Measurements from ENCODE around the gene POMGNT2. TPM values are rescaled to one million over a fixed set of nuclear protein-coding genes. Genes with fewer than 3 reads are reported as not detected.

Gene POMGNT2
- polyA plus RNA-seq, 1 of the 3 experiments (the other 2 are of a cell fraction): 20.6 TPM

DNA sequence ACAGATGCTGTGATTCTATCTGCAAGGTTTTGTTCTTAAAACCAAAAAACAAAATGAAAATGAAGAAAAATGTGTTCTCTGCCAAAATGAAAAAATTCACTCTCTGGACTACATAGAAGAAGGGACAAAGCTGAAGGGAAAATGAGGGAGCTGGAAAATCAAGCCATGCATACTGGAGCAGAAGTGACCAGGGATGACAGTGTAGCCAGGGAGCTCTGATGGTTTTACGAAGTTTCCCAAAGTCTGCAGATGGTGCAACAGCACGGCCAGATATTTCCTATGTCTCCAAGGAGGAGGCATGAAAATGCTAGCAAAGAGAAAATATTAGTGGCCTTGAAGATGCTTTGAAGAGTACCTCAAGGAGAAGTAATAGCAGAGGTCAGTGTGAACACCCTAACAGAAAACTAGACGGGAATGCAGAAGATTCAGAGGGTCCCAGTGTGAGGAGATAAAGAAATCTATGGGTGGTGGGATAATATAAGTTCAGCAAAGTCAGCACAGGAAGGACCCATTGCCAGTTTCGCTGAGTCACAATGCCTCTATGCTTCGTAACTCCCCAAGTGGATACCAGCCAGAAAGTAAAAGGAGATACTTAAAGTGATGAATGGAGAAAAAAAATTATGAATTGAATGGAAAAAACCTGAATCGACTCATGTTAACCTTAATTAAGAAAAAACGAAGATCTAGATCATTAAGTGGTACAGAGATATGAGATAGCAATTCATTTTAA, 39.0 kb upstream of the POMGNT2 start:
- no peaks in the 10 kb centered on the region for H3K9me3 ChIP-seq
- ChIA-PET CTCF (interaction anchor here (1.8 kb wide), 1 partner anchor 16 kb away, joined by 3 read pairs; no protein-coding TSS in a partner anchor), POLR2A (no interaction called here)
- H3K9me2 ChIP-seq: 0 out of 2 replicates have a peak, but pooled peaks cover 3% of the 10 kb centered on the region
- H3K27me3 ChIP-seq (ENCODE audit: insufficient read depth): no peaks in the 10 kb centered on the region
- 0 out of 2 replicates have a peak overlapping the region, but pooled peaks have one; percentile 10 for H3K4me2 ChIP-seq
- H3K79me2 ChIP-seq (ENCODE audit: insufficient read depth): no peaks in the 10 kb centered on the region
- H3K9ac ChIP-seq: no peak overlapping the region
- 24% methylated on average over 7 of the region's 7 CpGs for WGBS (ENCODE audit: low lambda C conversion rate)
- no peaks in the 10 kb centered on the region for H4K20me1 ChIP-seq (ENCODE audit: insufficient read depth)
- no peak overlapping the region for H3K4me3 ChIP-seq (ENCODE audit: low read depth in 2 of 2, low read length in 1 of 2)
- H3K36me3 ChIP-seq (replicated peaks in 1 of 2; ENCODE audit: control insufficient read depth in 1 of 2, insufficient read depth in 2 of 2, low read length in 1 of 2): no peaks in the 10 kb centered on the region
- H2AFZ ChIP-seq (ENCODE audit: low read depth): no peak overlapping the region
- no peaks in the 10 kb centered on the region for H3F3A ChIP-seq (replicated peaks; ENCODE audit: insufficient read depth)
- no peak overlapping the region for H3K27ac ChIP-seq (ENCODE audit: low read depth in 2 of 2, low read length in 1 of 2)
- no peaks in the 10 kb centered on the region for H3K4me1 ChIP-seq (ENCODE audit: control insufficient read depth in 1 of 2, insufficient read depth in 2 of 2, low read depth in 1 of 2, low read length in 1 of 2)
- DNase-seq: no peak
- TF ChIP-seq FOXJ3 (CRISPR knock-in tag; IDR thresholded peaks at IDR 0.05): no peak
- no peak for TF ChIP-seq POLR2AphosphoS5 (IDR thresholded peaks at IDR 0.05; ENCODE audit: low read depth, low read length)
- TF ChIP-seq GATA2 (CRISPR knock-in tag; IDR thresholded peaks at IDR 0.05): no peak
- TF ChIP-seq, protein P1, sequence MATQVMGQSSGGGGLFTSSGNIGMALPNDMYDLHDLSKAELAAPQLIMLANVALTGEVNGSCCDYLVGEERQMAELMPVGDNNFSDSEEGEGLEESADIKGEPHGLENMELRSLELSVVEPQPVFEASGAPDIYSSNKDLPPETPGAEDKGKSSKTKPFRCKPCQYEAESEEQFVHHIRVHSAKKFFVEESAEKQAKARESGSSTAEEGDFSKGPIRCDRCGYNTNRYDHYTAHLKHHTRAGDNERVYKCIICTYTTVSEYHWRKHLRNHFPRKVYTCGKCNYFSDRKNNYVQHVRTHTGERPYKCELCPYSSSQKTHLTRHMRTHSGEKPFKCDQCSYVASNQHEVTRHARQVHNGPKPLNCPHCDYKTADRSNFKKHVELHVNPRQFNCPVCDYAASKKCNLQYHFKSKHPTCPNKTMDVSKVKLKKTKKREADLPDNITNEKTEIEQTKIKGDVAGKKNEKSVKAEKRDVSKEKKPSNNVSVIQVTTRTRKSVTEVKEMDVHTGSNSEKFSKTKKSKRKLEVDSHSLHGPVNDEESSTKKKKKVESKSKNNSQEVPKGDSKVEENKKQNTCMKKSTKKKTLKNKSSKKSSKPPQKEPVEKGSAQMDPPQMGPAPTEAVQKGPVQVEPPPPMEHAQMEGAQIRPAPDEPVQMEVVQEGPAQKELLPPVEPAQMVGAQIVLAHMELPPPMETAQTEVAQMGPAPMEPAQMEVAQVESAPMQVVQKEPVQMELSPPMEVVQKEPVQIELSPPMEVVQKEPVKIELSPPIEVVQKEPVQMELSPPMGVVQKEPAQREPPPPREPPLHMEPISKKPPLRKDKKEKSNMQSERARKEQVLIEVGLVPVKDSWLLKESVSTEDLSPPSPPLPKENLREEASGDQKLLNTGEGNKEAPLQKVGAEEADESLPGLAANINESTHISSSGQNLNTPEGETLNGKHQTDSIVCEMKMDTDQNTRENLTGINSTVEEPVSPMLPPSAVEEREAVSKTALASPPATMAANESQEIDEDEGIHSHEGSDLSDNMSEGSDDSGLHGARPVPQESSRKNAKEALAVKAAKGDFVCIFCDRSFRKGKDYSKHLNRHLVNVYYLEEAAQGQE (IDR thresholded peaks at IDR 0.05; ENCODE audit: low read depth, low read length): no peak
- TF ChIP-seq FOSL2 (IDR thresholded peaks at IDR 0.05; ENCODE audit: borderline replicate concordance, low read depth): no peak
- no peak for TF ChIP-seq TAF1 (IDR thresholded peaks at IDR 0.05; ENCODE audit: borderline replicate concordance, low read depth, low read length)
- TF ChIP-seq IRF3 (IDR thresholded peaks at IDR 0.05; ENCODE audit: low read depth, low read length): no peak
- no peak for TF ChIP-seq TCF12 (IDR thresholded peaks at IDR 0.05)
- no peak for TF ChIP-seq SIN3A (IDR thresholded peaks at IDR 0.05; ENCODE audit: borderline replicate concordance, low read depth, low read length)
- no peak for TF ChIP-seq RFX5 (IDR thresholded peaks at IDR 0.05; ENCODE audit: low read length)
- TF ChIP-seq EP300 (IDR thresholded peaks at IDR 0.05; ENCODE audit: borderline replicate concordance in 1 of 2, low read depth in 1 of 2, low read length in 1 of 2): no peak

DNA sequence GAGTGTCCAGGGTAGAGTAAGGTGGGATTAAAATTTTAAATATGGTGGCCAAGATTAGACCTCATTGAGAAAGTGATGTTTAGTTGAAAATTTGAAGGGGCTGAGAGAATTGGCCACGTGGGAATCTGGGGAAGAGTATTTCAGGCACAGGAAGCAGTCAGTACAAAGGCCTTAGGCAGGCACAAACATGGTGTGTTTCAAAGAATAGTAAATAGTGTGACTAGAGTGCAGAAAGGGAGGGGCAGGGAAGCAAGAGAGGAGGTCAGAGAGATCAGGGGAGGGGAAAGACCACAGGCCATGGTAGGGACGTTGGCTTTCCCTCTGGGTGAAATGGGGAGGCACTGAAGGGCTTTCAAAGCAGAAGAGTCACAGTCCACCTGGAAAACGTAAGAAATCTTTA, 36.6 kb upstream of the POMGNT2 start:
- no peak for DNase-seq
- Histone ChIP-seq H3K27ac (ENCODE audit: low read depth in 2 of 2, low read length in 1 of 2) (no peak overlapping the region), H3K9me3 (no peaks in the 10 kb centered on the region), H3K4me2 (no peak overlapping the region), H3K9ac (no peak overlapping the region), H3K4me3 (ENCODE audit: low read depth in 2 of 2, low read length in 1 of 2) (no peak overlapping the region), H3K36me3 (replicated peaks in 1 of 2; ENCODE audit: control insufficient read depth in 1 of 2, insufficient read depth in 2 of 2, low read length in 1 of 2) (no peaks in the 10 kb centered on the region), H3K9me2 (0 out of 2 replicates have a peak, but pooled peaks cover 3% of the 10 kb centered on the region), H3K79me2 (ENCODE audit: insufficient read depth) (no peaks in the 10 kb centered on the region), H3K4me1 (ENCODE audit: control insufficient read depth in 1 of 2, insufficient read depth in 2 of 2, low read depth in 1 of 2, low read length in 1 of 2) (no peaks in the 10 kb centered on the region), H3K27me3 (ENCODE audit: insufficient read depth) (no peaks in the 10 kb centered on the region), H2AFZ (ENCODE audit: low read depth) (no peak overlapping the region), H3F3A (replicated peaks; ENCODE audit: insufficient read depth) (no peaks in the 10 kb centered on the region), H4K20me1 (ENCODE audit: insufficient read depth) (no peaks in the 10 kb centered on the region)
- WGBS (ENCODE audit: low lambda C conversion rate): 12% methylated on average over 3 of the region's 3 CpGs
- CTCF ChIA-PET: no interaction called here
- POLR2A ChIA-PET: no interaction called here
- TF ChIP-seq TCF12 (IDR thresholded peaks at IDR 0.05) (no peak), FOXM1 (IDR thresholded peaks at IDR 0.05; ENCODE audit: low read depth) (no peak), MEF2A (IDR thresholded peaks at IDR 0.05; ENCODE audit: borderline replicate concordance, low read depth) (no peak), MAX (IDR thresholded peaks at IDR 0.05; ENCODE audit: low read depth) (no peak), POLR2AphosphoS5 (IDR thresholded peaks at IDR 0.05; ENCODE audit: low read depth, low read length) (no peak), TAF1 (IDR thresholded peaks at IDR 0.05; ENCODE audit: borderline replicate concordance, low read depth, low read length) (no peak), RCOR1 (IDR thresholded peaks at IDR 0.05; ENCODE audit: low read length) (no peak), EP300 (IDR thresholded peaks at IDR 0.05; ENCODE audit: borderline replicate concordance in 1 of 2, low read depth in 1 of 2, low read length in 1 of 2) (no peak), NFIC (IDR thresholded peaks at IDR 0.05; ENCODE audit: borderline replicate concordance) (no peak)
